ENCODE data around the gene KLHL6. TPM values are rescaled to one million over a fixed set of nuclear protein-coding genes. Genes with fewer than 3 reads are reported as not detected.

The KLHL6 gene
- total and polyA plus RNA-seq, 4 donors: 0.42 to 3.8 (median 1.0) TPM

DNA sequence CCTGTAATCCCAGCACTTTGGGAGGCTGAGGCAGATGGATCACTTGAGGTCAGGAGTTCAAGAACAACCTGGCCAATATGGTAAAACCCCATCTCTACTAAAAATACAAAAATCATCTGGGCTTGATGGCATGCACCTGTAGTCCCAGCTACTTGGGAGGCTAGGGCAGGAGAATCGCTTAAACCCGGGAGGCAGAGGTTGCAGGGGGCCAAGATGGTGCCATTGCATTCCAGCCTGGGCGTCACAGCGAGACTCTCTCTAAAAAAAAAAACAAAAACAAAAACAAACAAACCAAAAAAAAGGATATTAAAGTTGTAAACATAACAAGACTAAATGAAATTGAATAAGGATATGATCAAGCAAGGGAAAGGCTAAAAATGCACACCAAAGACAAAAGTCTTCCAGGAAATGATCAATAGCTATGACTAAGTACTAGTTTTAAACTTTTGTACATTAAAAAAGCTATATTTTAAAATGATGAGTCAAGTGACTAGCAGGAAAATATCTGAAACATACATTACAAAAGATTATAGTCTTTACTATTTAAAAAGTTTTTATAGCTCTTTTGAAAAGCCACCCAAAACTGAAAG is 28.6 kb downstream of the KLHL6 start:
- no peak for DNase-seq (ENCODE audit: low spot score)
- TF ChIP-seq FOXA2 (IDR thresholded peaks at IDR 0.05) (no peak), ZBTB33 (IDR thresholded peaks at IDR 0.05) (no peak), TAF1 (conservative IDR thresholded peaks at IDR 0.05) (no peak), MAX (IDR thresholded peaks at IDR 0.05) (no peak), FOXA1 (IDR thresholded peaks at IDR 0.05) (no peak), HNF4A (conservative IDR thresholded peaks at IDR 0.05) (no peak), CTCF (IDR thresholded peaks at IDR 0.05; ENCODE audit: low read depth, low read length, missing input control) (no peak), YY1 (IDR thresholded peaks at IDR 0.05) (no peak), JUND (IDR thresholded peaks at IDR 0.05) (no peak), REST (IDR thresholded peaks at IDR 0.05) (no peak), NR2F2 (IDR thresholded peaks at IDR 0.05) (no peak), HNF4G (IDR thresholded peaks at IDR 0.05) (no peak), GABPA (IDR thresholded peaks at IDR 0.05 in 1 of 2, conservative IDR thresholded peaks at IDR 0.05 in 1 of 2) (no peak), RAD21 (IDR thresholded peaks at IDR 0.05) (no peak), EGR1 (IDR thresholded peaks at IDR 0.05; ENCODE audit: low read depth in 2 of 2) (no peak), RXRA (IDR thresholded peaks at IDR 0.05) (no peak), SP1 (IDR thresholded peaks at IDR 0.05) (no peak)
- TF ChIP-seq, protein P1, sequence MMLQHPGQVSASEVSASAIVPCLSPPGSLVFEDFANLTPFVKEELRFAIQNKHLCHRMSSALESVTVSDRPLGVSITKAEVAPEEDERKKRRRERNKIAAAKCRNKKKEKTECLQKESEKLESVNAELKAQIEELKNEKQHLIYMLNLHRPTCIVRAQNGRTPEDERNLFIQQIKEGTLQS (IDR thresholded peaks at IDR 0.05): no peak
- H3K36me3 ChIP-seq (ENCODE audit: control insufficient read depth in 4 of 4, insufficient read depth in 3 of 4, low read depth in 1 of 4, low read length in 3 of 4): no peaks in the 10 kb centered on the region
- H3K9ac ChIP-seq (ENCODE audit: low read depth in 1 of 2, low read length in 2 of 2): no peak overlapping the region
- over 99% methylated on average over 4 of the region's 4 CpGs for WGBS
- no peaks in the 10 kb centered on the region for H3K9me3 ChIP-seq (ENCODE audit: control insufficient read depth in 4 of 4, low read length in 3 of 4)
- no peak overlapping the region for H3K4me3 ChIP-seq (ENCODE audit: low read depth in 1 of 3, low read length in 3 of 3)
- H3K27ac ChIP-seq (ENCODE audit: low read depth in 1 of 2, low read length in 2 of 2): no peak overlapping the region
- H3K4me1 ChIP-seq (ENCODE audit: control insufficient read depth in 4 of 4, insufficient read depth in 4 of 4, low read length in 3 of 4): no peaks in the 10 kb centered on the region
- H3K27me3 ChIP-seq (ENCODE audit: control insufficient read depth in 4 of 4, insufficient read depth in 4 of 4, low read length in 3 of 4): no peaks in the 10 kb centered on the region

Data from liver (tissue), 9 donors.